ENCODE results near the gene ORMDL3. TPM values are rescaled to one million over a fixed set of nuclear protein-coding genes. Genes with fewer than 3 reads are reported as not detected.

Gene ORMDL3
- total RNA-seq, 1 experiment from 2014 or later: 55.1 TPM

- H3K36me3 ChIP-seq (ENCODE audit: control insufficient read depth, insufficient read depth, low read length): no peaks in the 10 kb centered on the region; the same call in 1 of the 2 replicates
- intact Hi-C loops (cut with micrococcal nuclease; ENCODE audit: unreplicated experiment): no loop called here
- no peak for TF ChIP-seq SIN3A (IDR thresholded peaks at IDR 0.05; ENCODE audit: borderline replicate concordance, insufficient read depth, low read depth, low read length)
- TF ChIP-seq CTCF (IDR thresholded peaks at IDR 0.05): no peak
- TF ChIP-seq REST (IDR thresholded peaks at IDR 0.05; ENCODE audit: insufficient read depth in 1 of 2, low read depth in 2 of 2, low read length in 1 of 2): no peak
- no peak for TF ChIP-seq TCF7L2 (IDR thresholded peaks at IDR 0.05; ENCODE audit: low read depth, low read length)
- TF ChIP-seq POLR2AphosphoS5 (IDR thresholded peaks at IDR 0.05; ENCODE audit: low read depth, low read length): no peak
- H3K27me3 ChIP-seq (ENCODE audit: control insufficient read depth, insufficient read depth, low read length): no peaks in the 10 kb centered on the region
- H3K27ac ChIP-seq (ENCODE audit: low read length): no peak overlapping the region
- BruUV-seq (replicated peaks): no TSS peak
- no peak for DNase-seq (ENCODE audit: low read depth, low spot score)
- H3K9me3 ChIP-seq (ENCODE audit: control insufficient read depth, insufficient read depth, low read depth, low read length): no peaks in the 10 kb centered on the region
- ChIA-PET CTCF (interaction anchor here (0.6 kb wide), 1 partner anchor 14 kb away, joined by 3 read pairs; no protein-coding TSS in a partner anchor), POLR2A (no interaction called here)
- no peak overlapping the region for H3K4me3 ChIP-seq (ENCODE audit: low read depth in 2 of 2, low read length in 2 of 2)
- H3K4me1 ChIP-seq (ENCODE audit: control insufficient read depth, insufficient read depth, low read length): peaks cover 28% of the 10 kb centered on the region
- ATAC-seq: no peak
- in situ Hi-C loops (cut with HindIII; ENCODE audit: low pct_unique_long_range_greater_than_20kb, low sequenced_read_pairs): no loop called here
Observed at GRCh38 chr17:39923836-39924690, 3.3 kb downstream of the ORMDL3 start.

- Histone ChIP-seq H3K27ac (ENCODE audit: low read length) (no peak overlapping the region), H3K4me3 (ENCODE audit: low read depth in 2 of 2, low read length in 2 of 2) (no peak overlapping the region), H3K27me3 (ENCODE audit: control insufficient read depth, insufficient read depth, low read length) (no peaks in the 10 kb centered on the region), H3K9me3 (ENCODE audit: control insufficient read depth, insufficient read depth, low read depth, low read length) (no peaks in the 10 kb centered on the region), H3K4me1 (ENCODE audit: control insufficient read depth, insufficient read depth, low read length) (peaks cover 19% of the 10 kb centered on the region), H3K36me3 (ENCODE audit: control insufficient read depth, insufficient read depth, low read length) (no peaks in the 10 kb centered on the region; the same call in 1 of the 2 replicates)
- no peak for ATAC-seq
- no peak for TF ChIP-seq POLR2AphosphoS5 (IDR thresholded peaks at IDR 0.05; ENCODE audit: low read depth, low read length)
- TF ChIP-seq TCF7L2 (IDR thresholded peaks at IDR 0.05; ENCODE audit: low read depth, low read length): no peak
- TF ChIP-seq CTCF (IDR thresholded peaks at IDR 0.05): no peak
- TF ChIP-seq REST (IDR thresholded peaks at IDR 0.05; ENCODE audit: insufficient read depth in 1 of 2, low read depth in 2 of 2, low read length in 1 of 2): no peak
- no peak for TF ChIP-seq SIN3A (IDR thresholded peaks at IDR 0.05; ENCODE audit: borderline replicate concordance, insufficient read depth, low read depth, low read length)
- intact Hi-C loops (cut with micrococcal nuclease; ENCODE audit: unreplicated experiment) (no loop called here), in situ Hi-C loops (cut with HindIII; ENCODE audit: low pct_unique_long_range_greater_than_20kb, low sequenced_read_pairs) (no loop called here)
- ChIA-PET CTCF (no interaction called here), POLR2A (no interaction called here)
- BruUV-seq (replicated peaks): no TSS peak
- DNase-seq (ENCODE audit: low read depth, low spot score): no peak
Observed at GRCh38 chr17:39923230-39923629, 4.2 kb downstream of the ORMDL3 start.
